ENCODE data around the gene LMO7. TPM values are rescaled to one million over a fixed set of nuclear protein-coding genes. Genes with fewer than 3 reads are reported as not detected.
"Not testable (repeated sequence)": the region's sequence is repeated elsewhere in the genome, so short reads cannot be mapped to it uniquely, and the experiment has no call there.

LMO7 gene
- polyA plus RNA-seq, 10 donors = 74.6 to 192 (median 133) TPM

DNA sequence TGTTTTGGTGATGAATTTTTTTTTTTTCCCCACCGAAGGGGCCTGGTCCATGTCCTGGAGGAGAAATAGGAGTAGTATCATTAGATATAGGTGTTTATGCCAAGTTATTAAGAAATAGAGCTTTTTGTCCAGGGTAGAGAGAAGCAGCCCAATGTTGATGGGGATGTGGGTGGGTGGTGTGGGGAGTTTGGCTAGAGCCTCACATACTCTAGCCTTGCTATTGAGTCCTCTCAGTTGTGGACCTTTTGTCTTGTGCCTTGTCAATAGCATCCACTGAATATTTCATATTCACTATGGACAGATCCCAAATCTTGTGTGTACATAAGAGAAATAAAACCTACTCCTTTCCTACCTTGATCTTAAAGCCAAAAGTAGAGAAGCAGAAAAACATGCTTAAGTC, 134.0 kb downstream of the LMO7 start:
- DNase-seq = no peak

- DNase-seq = no peak
Measured at GRCh38 chr13:75770592-75771011, 134.5 kb downstream of the LMO7 start.

- DNase-seq = no peak
Measured at GRCh38 chr13:75771226-75771625, 135.1 kb downstream of the LMO7 start.

GRCh38 chr13:75771818-75772217, 135.7 kb downstream of the LMO7 start:
- peak in 1 of 3 donors; percentile 58 for DNase-seq

DNA sequence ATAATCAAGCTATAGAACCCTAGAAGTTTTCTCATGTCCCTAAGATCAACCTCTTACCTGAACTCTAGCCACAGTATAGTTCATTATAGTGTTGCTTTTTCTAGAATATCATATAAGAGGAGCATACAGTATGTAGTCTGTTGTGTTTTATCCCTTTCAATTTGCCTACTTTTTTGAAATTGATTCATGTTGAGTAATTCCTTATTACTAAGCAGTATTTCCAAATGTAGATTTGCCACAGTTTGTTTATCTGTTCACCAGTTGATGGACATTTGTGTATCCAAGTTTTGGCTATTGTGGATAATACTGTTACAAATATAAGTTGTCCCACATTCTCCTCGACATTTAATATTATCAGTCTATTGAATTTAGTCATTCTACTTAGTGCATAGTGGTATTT, 138.0 kb downstream of the LMO7 start:
- no peak for DNase-seq

DNA sequence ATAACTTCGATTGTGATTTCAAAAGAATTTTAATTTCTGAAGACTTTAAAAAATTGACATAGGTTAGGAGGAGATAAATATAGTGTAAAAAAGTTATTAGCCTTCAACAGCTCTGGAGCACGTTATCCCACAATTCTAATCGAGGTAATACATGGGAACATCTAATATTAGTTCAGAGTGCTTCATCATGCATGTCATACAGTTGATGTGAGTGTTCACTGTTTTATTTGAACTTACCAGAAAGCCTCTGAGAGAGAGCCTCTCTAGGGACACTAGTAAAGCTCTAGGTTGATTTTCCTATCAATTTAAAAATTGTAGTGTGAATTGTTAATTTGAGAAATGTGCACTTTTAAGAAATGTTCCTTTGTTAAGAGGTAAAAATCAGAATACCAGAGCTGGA, 140.4 kb downstream of the LMO7 start:
- no peak for DNase-seq

- DNase-seq = no peak
Measured at GRCh38 chr13:75779393-75779792, 143.3 kb downstream of the LMO7 start.

DNA sequence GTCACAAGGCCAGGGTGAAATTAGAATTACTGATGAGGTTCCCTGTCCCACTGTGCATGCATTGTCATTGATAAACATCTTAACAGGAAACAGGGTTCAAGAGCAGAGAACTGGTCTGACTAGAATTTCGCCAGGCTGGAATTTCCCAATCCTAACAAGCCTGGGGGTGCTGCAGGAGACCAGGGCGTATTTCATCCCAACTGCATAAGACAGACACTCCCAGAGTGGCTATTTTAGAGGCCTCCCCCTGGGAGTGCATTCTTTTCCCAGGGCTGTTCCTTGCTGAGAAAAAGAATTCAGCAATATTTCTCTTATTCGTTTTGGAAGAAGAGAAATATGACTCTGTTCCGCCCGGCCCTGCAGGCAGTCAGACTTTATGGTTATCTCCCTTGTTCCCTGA, 144.0 kb downstream of the LMO7 start:
- DNase-seq = not testable (repeated sequence)

- DNase-seq = no peak
Measured at GRCh38 chr13:75782985-75783384, 146.9 kb downstream of the LMO7 start.

- no peak for DNase-seq
Measured at GRCh38 chr13:75784003-75784402, 147.9 kb downstream of the LMO7 start.

DNA sequence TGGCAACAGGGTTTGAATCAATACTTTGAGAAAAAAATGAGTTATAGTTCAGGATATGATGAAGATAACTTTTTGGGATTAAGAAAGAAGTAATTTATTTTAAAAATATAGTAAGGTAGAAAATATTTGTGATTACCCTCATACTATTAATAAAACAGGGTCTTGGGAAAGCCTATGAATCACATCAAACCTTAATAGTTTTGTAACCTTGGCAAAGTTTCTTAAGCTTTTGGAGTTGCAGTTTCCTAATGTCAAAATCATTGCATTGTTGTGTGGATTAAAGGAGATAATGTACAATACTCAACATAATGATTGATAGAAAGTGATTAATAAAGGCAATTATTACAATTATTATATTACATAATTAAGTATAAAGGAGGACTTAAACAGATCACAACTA, 149.0 kb downstream of the LMO7 start:
- no peak for DNase-seq

DNA sequence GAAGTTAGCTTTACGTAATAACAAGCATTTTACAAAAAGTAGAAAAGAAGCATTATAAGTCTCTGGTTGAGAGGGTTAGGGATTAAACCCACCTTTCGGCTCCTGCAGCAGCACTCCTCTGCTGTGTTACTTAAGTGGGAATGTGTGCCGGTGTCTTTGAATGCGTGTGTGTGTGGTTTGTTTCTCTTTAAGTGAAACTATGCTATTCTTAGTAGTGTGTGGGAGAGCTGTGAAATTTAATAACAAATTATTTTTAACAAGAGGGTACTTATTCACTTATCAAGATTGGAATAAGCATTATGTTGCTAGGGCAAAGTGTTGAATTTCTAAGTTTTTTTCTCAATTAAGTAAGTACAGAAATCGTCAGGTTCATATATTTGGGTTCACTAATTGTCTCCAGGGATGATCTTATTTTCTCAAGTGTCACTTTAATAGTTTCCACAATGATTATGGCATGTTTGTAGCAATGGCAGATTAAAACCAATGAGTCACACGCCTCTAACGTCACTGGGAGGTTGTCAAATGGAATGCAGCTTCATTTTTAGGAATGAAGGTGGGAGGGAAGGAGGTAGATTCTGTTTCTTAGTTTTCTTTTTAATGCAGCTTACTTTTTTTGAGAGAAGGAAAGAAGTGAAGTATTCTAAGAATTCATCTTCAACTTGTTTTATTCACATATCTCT, 151.3 kb downstream of the LMO7 start:
- no peak for DNase-seq

- peak; percentile 49 to 83 (median 69) for DNase-seq
Measured at GRCh38 chr13:75788481-75788981, 152.4 kb downstream of the LMO7 start.

GRCh38 chr13:75789451-75790197, 153.5 kb downstream of the LMO7 start:
- DNase-seq = peak in 2 of 3 donors; percentile 14

GRCh38 chr13:75790198-75790970, 154.3 kb downstream of the LMO7 start:
- DNase-seq = no peak

DNA sequence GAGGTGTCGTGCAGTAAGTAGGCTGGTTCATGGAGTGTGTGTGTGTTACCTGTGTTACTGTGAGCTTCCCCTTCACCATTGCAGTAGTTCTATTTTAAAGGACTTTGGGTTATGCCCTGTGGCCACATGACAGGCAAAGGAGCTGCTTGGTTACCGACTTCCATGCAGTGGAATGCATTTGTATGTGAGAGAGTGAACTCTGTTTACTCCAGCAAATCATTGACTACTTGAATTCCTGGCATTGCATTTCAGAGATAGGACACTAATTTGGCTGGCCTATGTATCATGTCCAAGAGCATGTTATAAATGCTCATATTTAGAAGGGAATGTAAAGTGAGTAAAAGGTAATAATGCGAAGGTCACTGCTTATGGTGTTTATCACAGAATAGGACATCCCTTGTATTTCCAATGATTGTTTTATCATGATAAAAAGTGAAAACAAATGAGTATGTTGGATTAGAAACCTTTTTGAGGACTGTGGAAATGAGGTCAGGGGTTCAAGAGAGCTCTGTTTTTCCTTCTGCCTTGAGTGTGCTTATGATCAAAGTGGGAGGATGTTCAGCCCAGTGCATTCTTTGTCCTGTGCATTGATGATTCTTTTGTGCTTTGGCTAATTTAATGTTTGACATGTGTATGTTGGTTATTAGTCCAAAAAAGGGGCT, 156.5 kb downstream of the LMO7 start:
- no peak for DNase-seq

GRCh38 chr13:75793188-75793567, 157.0 kb downstream of the LMO7 start:
- not testable (repeated sequence) for DNase-seq

DNA sequence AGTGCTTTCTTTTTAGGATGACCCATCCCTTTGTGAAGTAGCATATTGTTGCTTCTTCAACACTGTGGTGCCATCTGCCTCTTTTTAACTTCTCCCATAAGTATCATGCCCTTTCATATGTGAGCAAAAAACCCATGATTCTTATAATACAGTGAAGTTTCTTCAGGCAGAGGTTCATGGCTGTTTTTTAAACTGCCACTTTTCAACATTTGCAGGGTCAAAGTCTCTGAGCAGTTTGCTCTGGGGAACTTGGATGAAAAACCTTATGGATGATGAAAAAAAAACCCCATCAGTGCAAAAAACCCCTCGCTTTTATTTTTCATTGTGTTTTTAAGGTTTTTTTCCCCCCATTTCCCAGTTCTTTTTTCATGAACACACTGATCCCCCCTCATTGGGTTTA, 158.5 kb downstream of the LMO7 start:
- no peak for DNase-seq

GRCh38 chr13:75795274-75795673, 159.1 kb downstream of the LMO7 start:
- no peak for DNase-seq

DNA sequence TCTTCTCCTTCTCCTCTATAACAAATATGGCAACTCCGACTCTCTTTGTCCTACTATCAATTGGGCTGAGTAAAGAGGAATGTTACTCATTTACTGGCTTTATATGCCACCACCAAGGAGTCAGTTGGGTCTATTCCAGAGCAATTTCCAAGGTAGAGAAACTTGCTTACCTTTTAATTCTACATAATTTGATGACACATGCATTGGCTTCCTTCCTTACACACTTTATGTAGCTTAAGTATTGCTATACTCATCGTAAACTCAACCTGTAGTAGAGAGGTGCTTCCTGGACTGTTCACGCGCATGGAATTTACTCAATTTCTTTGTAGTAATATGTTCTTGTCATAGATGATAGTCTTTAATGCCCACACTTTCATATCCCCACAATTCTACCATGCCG, 160.7 kb downstream of the LMO7 start:
- no peak for DNase-seq

DNA sequence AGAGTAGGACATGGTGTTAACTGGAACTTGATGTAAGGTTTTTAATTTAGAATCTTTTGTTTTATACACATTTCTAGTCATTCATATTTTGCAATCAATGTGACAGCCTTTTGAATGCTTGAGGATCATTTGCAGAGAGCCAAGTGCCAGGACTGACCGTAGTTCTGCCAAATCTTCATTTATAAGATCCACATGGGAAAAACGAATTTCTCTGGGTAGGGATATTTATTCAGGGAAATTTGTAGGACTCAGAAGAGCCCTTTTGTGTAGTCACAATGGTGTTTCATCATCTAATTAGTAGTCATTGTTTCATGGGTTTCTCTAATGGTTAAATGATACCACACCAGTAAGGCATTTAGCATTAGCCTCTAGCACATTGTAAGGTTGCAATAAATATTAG, 161.1 kb downstream of the LMO7 start:
- DNase-seq = no peak

GRCh38 chr13:75797719-75798118, 161.6 kb downstream of the LMO7 start:
- no peak for DNase-seq
